ENCODE results near the gene RTN4RL1. TPM values are rescaled to one million over a fixed set of nuclear protein-coding genes. Genes with fewer than 3 reads are reported as not detected.

Gene RTN4RL1
- total and polyA plus RNA-seq, 7 donors, result under 0.01 to 0.71 (median 0.48) TPM; not detected in 1

GRCh38 chr17:1907216-1907631 lies 117.9 kb downstream of the RTN4RL1 start:
- no peak for TF ChIP-seq CTCF (IDR thresholded peaks at IDR 0.05)
- no peak for TF ChIP-seq POLR2A (IDR thresholded peaks at IDR 0.05)
- TF ChIP-seq EP300 (IDR thresholded peaks at IDR 0.05), result no peak
- TF ChIP-seq POLR2AphosphoS5 (IDR thresholded peaks at IDR 0.05), result no peak
- intact Hi-C loops (cut with DNase I), result loop anchor here (5.0 kb wide), 1 partner anchor 135 kb away; the partner anchor contains the start of gene OVCA2

GRCh38 chr17:1906662-1907101 lies 118.5 kb downstream of the RTN4RL1 start:
- peaks cover 20 to 73% (median 49%) of the 10 kb centered on the region in 3 donors for H3K27me3 ChIP-seq
- H3K4me3 ChIP-seq, result no peak overlapping the region
- no peak for DNase-seq
- no peaks in the 10 kb centered on the region for H3K9me3 ChIP-seq
- TF ChIP-seq POLR2AphosphoS5 (IDR thresholded peaks at IDR 0.05) (no peak), POLR2A (IDR thresholded peaks at IDR 0.05) (no peak), EP300 (IDR thresholded peaks at IDR 0.05) (no peak), CTCF (IDR thresholded peaks at IDR 0.05) (no peak)
- peaks cover 0 to 12% (median 10%) of the 10 kb centered on the region in 4 donors for H3K4me1 ChIP-seq
- 48 to 69% methylated on average over 8 of the region's 8 CpGs for WGBS, 2 donors
- intact Hi-C loops (cut with DNase I), result loop anchor here (5.0 kb wide), 1 partner anchor 136 kb away; the partner anchor contains the start of gene OVCA2
- no peaks in the 10 kb centered on the region for H3K36me3 ChIP-seq
- H3K27ac ChIP-seq, result no peak overlapping the region

More at GRCh38 chr17:1907216-1907631, 117.9 kb downstream of the RTN4RL1 start:
- Histone ChIP-seq H3K36me3 (no peaks in the 10 kb centered on the region), H3K9me3 (no peaks in the 10 kb centered on the region), H3K4me1 (peaks cover 0 to 12% (median 10%) of the 10 kb centered on the region in 4 donors), H3K27ac (no peak overlapping the region), H3K27me3 (peaks cover 20 to 79% (median 51%) of the 10 kb centered on the region in 3 donors), H3K4me3 (no peak overlapping the region)
- DNase-seq, result no peak
- 69 to 82% methylated on average over 17 of the region's 17 CpGs for WGBS, 2 donors

GRCh38 chr17:1905190-1905913 lies 119.8 kb downstream of the RTN4RL1 start:
- WGBS, 2 donors, result 6 to 27% methylated on average over 25 of the region's 25 CpGs
- Histone ChIP-seq H3K27me3 (peaks cover 20 to 62% (median 46%) of the 10 kb centered on the region in 3 donors), H3K4me3 (no peak overlapping the region), H3K36me3 (no peaks in the 10 kb centered on the region), H3K9me3 (no peaks in the 10 kb centered on the region), H3K27ac (no peak overlapping the region), H3K4me1 (peaks cover 0 to 12% (median 10%) of the 10 kb centered on the region in 4 donors)
- TF ChIP-seq POLR2AphosphoS5 (IDR thresholded peaks at IDR 0.05), result no peak
- TF ChIP-seq POLR2A (IDR thresholded peaks at IDR 0.05), result no peak
- TF ChIP-seq CTCF (IDR thresholded peaks at IDR 0.05), result no peak
- no peak for TF ChIP-seq EP300 (IDR thresholded peaks at IDR 0.05)
- intact Hi-C loops (cut with DNase I), result loop anchor here (5.0 kb wide), 1 partner anchor 137 kb away; the partner anchor contains the start of gene OVCA2
- DNase-seq, result no peak

- Histone ChIP-seq H3K4me3 (no peak overlapping the region), H3K27ac (no peak overlapping the region), H3K27me3 (peaks cover 17 to 54% (median 42%) of the 10 kb centered on the region in 3 donors), H3K9me3 (no peaks in the 10 kb centered on the region), H3K4me1 (peaks cover 0 to 12% (median 10%) of the 10 kb centered on the region in 4 donors), H3K36me3 (peaks cover 0 to 2% (median 0%) of the 10 kb centered on the region in 4 donors)
- no peak for DNase-seq
- 14 to 59% methylated on average over 17 of the region's 17 CpGs for WGBS, 2 donors
- intact Hi-C loops (cut with DNase I), result loop anchor here (5.0 kb wide), 1 partner anchor 138 kb away; the partner anchor contains the start of gene OVCA2
- TF ChIP-seq EP300 (IDR thresholded peaks at IDR 0.05) (no peak), POLR2AphosphoS5 (IDR thresholded peaks at IDR 0.05) (no peak), CTCF (IDR thresholded peaks at IDR 0.05) (no peak), POLR2A (IDR thresholded peaks at IDR 0.05) (no peak)
Measured at GRCh38 chr17:1904273-1905182, 120.6 kb downstream of the RTN4RL1 start.
